NCI-H446 treated with DMSO at 0.1 percent for 48 hours (cell line): ENCODE results near the gene TSR3.

Source experiments
- DNase-seq: peaks from one replicate; lab custom pipeline; 2025; lab: John Stamatoyannopoulos, UW

TSR3 gene

GRCh38 chr16:1351582-1352362, at the start of gene TSR3, which contains the start of gene GNPTG:
Gene TSR3 (minus strand): TSS chr16:1351878. CDS start chr16:1351804, 74 bp downstream.
Gene GNPTG (plus strand): TSS chr16:1351931. CDS start chr16:1351966, 35 bp downstream.
- peak; percentile 35 for DNase-seq

- no peak for DNase-seq
These were observed 49.5 kb upstream of the TSR3 start for GRCh38 chr16:1401061-1401757.

GRCh38 chr16:1398826-1399581, 47.3 kb upstream of the TSR3 start:
- no peak for DNase-seq

GRCh38 chr16:1398351-1398750, 46.7 kb upstream of the TSR3 start:
- no peak for DNase-seq

GRCh38 chr16:1397779-1398178, 46.1 kb upstream of the TSR3 start:
- DNase-seq: no peak

GRCh38 chr16:1395444-1396031, 43.9 kb upstream of the TSR3 start:
- no peak for DNase-seq

- DNase-seq: no peak
These were observed 42.8 kb upstream of the TSR3 start for GRCh38 chr16:1394367-1394951.

- no peak for DNase-seq
These were observed 42.0 kb upstream of the TSR3 start for GRCh38 chr16:1393613-1394176.

- DNase-seq: no peak
These were observed 41.1 kb upstream of the TSR3 start for GRCh38 chr16:1392826-1393225.

GRCh38 chr16:1390239-1390779, 38.6 kb upstream of the TSR3 start:
- no peak for DNase-seq

GRCh38 chr16:1389762-1390161, 38.1 kb upstream of the TSR3 start:
- no peak for DNase-seq

- no peak for DNase-seq
These were observed 35.7 kb upstream of the TSR3 start for GRCh38 chr16:1387331-1387730.

GRCh38 chr16:1385232-1385631, 33.6 kb upstream of the TSR3 start:
- no peak for DNase-seq

GRCh38 chr16:1383556-1383955, 31.9 kb upstream of the TSR3 start:
- no peak for DNase-seq

GRCh38 chr16:1381612-1382406, 30.1 kb upstream of the TSR3 start:
- no peak for DNase-seq

GRCh38 chr16:1380195-1380594, 28.5 kb upstream of the TSR3 start:
- DNase-seq: no peak

- DNase-seq: peak; percentile 23
These were observed 27.8 kb upstream of the TSR3 start for GRCh38 chr16:1379304-1380076.

- DNase-seq: no peak
These were observed 27.2 kb upstream of the TSR3 start for GRCh38 chr16:1378804-1379303.

GRCh38 chr16:1378087-1378803, 26.6 kb upstream of the TSR3 start:
- DNase-seq: no peak
